Endothelial cell of umbilical vein (primary cell): ENCODE data around the gene NTSR1. TPM values are rescaled to one million over a fixed set of nuclear protein-coding genes. Genes with fewer than 3 reads are reported as not detected.

ENCODE experiments used
- BruUV-seq: library from RNA; stranded (reverse); fragments of 400-500 nt; replicated peaks from 2 replicates; lab custom pipeline; 2021; lab: Mats Ljungman, UMichigan
- CTCF ChIA-PET: fragments of 300-600, 350-600 bp; sonication (Branson Sonifier 250); formaldehyde crosslinking; loops from one replicate; lab custom pipeline; 2021; ENCODE audit warnings: antibody characterized with exemption, inconsistent platforms; lab: Charles Lee
- POLR2A ChIA-PET: fragments of 300-600, 350-600 bp; sonication (Branson Sonifier 250); formaldehyde crosslinking; loops from one replicate; lab custom pipeline; 2021; ENCODE audit warnings: antibody characterized with exemption, inconsistent platforms; lab: Charles Lee
- DNase-seq: peaks from one replicate; pipeline ENCODE4 v3.0.0-alpha.2; 2011; ENCODE audit warnings: low read depth, low spot score
- FAIRE-seq: peaks from 2 replicates; lab custom pipeline; 2011; peaks lifted over from hg19 to GRCh38; lab: Jason Lieb, UNC
- H2AFZ ChIP-seq: 2 replicates; pipeline ENCODE4 v1.6.0; 2012; ENCODE audit warnings: low read depth, low read length, control low read depth, inconsistent platforms
- H3K27ac ChIP-seq: 2 replicates; pipeline ENCODE4 v1.5.1; 2011; ENCODE audit warnings: low read depth, mild to moderate bottlenecking, control low read depth, low read length, moderate library complexity; ENCODE audit not compliant: insufficient read depth
- H3K27me3 ChIP-seq, 2 experiments: 2 replicates each; pipeline versions ENCODE4 v1.6.0 to v1.6.1; 2011; ENCODE audit warnings: low read length in 2 of 2, mixed read lengths in 1 of 2; ENCODE audit not compliant: control insufficient read depth in 2 of 2, insufficient read depth in 2 of 2
- H3K36me3 ChIP-seq, 2 experiments: 2 replicates in 1 of 2; 3 replicates in 1 of 2; pipeline ENCODE4 v1.5.1; 2011; ENCODE audit warnings: low read length in 2 of 2, mild to moderate bottlenecking in 1 of 2, moderate library complexity in 1 of 2; ENCODE audit not compliant: control insufficient read depth in 2 of 2, insufficient read depth in 2 of 2; ENCODE audit errors: extremely low read depth in 1 of 2
- H3K4me1 ChIP-seq: 3 replicates; pipeline ENCODE4 v1.5.1; 2011; ENCODE audit warnings: mild to moderate bottlenecking, low read length; ENCODE audit not compliant: control insufficient read depth, insufficient read depth; ENCODE audit errors: extremely low read depth
- H3K4me2 ChIP-seq: 2 replicates; pipeline ENCODE4 v1.6.1; 2011; ENCODE audit warnings: low read length, control low read depth, mixed read lengths; ENCODE audit not compliant: insufficient read depth
- H3K4me3 ChIP-seq, 3 experiments: fragments of 200-600 bp in 1 of 3; sonication (generic), shearing (Covaris generic) in 1 of 3; replicated peaks in 1 of 3; 2 replicates each; pipeline ENCODE4 v1.5.1; 2011 to 2016; ENCODE audit warnings: control low read depth in 3 of 3, low read length in 3 of 3, mild to moderate bottlenecking in 2 of 3, inconsistent platforms in 1 of 3, low read depth in 1 of 3, moderate library complexity in 1 of 3; ENCODE audit not compliant: insufficient read depth in 1 of 3
- H3K79me2 ChIP-seq: 2 replicates; pipeline ENCODE4 v1.6.0; 2012; ENCODE audit warnings: low read length, inconsistent platforms; ENCODE audit not compliant: control insufficient read depth, insufficient read depth
- H3K9ac ChIP-seq: replicated peaks from 2 replicates; pipeline ENCODE3; 2011; ENCODE audit warnings: low read length, control low read depth; ENCODE audit not compliant: insufficient read depth; ENCODE audit errors: extremely low read depth
- H3K9me1 ChIP-seq: replicated peaks from 3 replicates; pipeline ENCODE4 v1.6.0; 2011; ENCODE audit warnings: mild to moderate bottlenecking, low read length; ENCODE audit not compliant: control insufficient read depth, insufficient read depth; ENCODE audit errors: extremely low read depth
- H3K9me3 ChIP-seq: replicated peaks from 2 replicates; pipeline ENCODE4 v1.5.1; 2012; ENCODE audit warnings: low read length, inconsistent platforms; ENCODE audit not compliant: control insufficient read depth, insufficient read depth
- H4K20me1 ChIP-seq: replicated peaks from 2 replicates; pipeline ENCODE3; 2011; ENCODE audit warnings: mild to moderate bottlenecking, low read length; ENCODE audit not compliant: control insufficient read depth, insufficient read depth; ENCODE audit errors: extremely low read depth
- EZH2 ChIP-seq: IDR thresholded peaks from 2 replicates; pipeline ENCODE4 v1.6.1; 2012; ENCODE audit warnings: borderline replicate concordance, low read depth, mild to moderate bottlenecking, moderate library complexity, low read length, inconsistent platforms; ENCODE audit not compliant: severe bottlenecking
- FOS ChIP-seq: IDR thresholded peaks from 2 replicates; pipeline ENCODE4 v1.6.1; 2011; ENCODE audit warnings: mild to moderate bottlenecking, low read length, moderate library complexity, borderline replicate concordance; ENCODE audit not compliant: insufficient read depth
- GATA2 ChIP-seq: IDR thresholded peaks from 2 replicates; pipeline ENCODE4 v1.7.0; 2011; ENCODE audit warnings: low read depth, mild to moderate bottlenecking, moderate library complexity, mixed read lengths, low read length; ENCODE audit not compliant: insufficient read length, insufficient read depth
- MYC ChIP-seq: IDR thresholded peaks from one replicate; pipeline ENCODE4 v1.6.1; 2011; ENCODE audit warnings: mild to moderate bottlenecking, low read depth, low read length
- POLR2A ChIP-seq: IDR thresholded peaks from 2 replicates; pipeline ENCODE4 v1.6.1; 2012; ENCODE audit warnings: low read depth, mild to moderate bottlenecking, control low read depth, low read length
- POLR2AphosphoS5 ChIP-seq: IDR thresholded peaks from 2 replicates; pipeline ENCODE4 v1.6.1; 2012; ENCODE audit warnings: low read depth, mild to moderate bottlenecking, control low read depth, low read length, moderate library complexity; ENCODE audit not compliant: insufficient read depth
- dilution Hi-C: fragments of 300-500 bp; cut with MboI; formaldehyde crosslinking; loops from one replicate; pipeline ENCODE4 v1.15.0; 2019; ENCODE audit warnings: low sequenced_read_pairs; ENCODE audit not compliant: extremely low pct_ligation_motif_present
- intact Hi-C: fragments of 100-400 bp; cut with micrococcal nuclease; formaldehyde crosslinking; loops from one replicate; pipeline ENCODE4 v1.10.0; 2022
- polyA plus RNA-seq, 4 experiments: library from polyadenylated mRNA; depleted of rRNA in 3 of 4; stranded (reverse) in 3 of 4; unstranded in 1 of 4; fragments of >200 nt; gene quantifications; 2 replicates each; pipeline versions ENCODE4 v1.2.1 to v1.2.3, GENCODE V29; 2011 to 2012; ENCODE audit warnings: missing spikeins in 1 of 4
- total RNA-seq: library from RNA; stranded (reverse); gene quantifications from 2 replicates; pipeline ENCODE4 v1.2.3, GENCODE V29; 2021
- TF ChIP-seq, protein P1 (sequence below), 2 donors: IDR thresholded peaks; 1 replicate in 1 of 2; 2 replicates in 1 of 2; pipeline ENCODE4 v1.5.1; 2011; ENCODE audit warnings: low read length in 2 of 2, mild to moderate bottlenecking in 2 of 2, moderate library complexity in 2 of 2, control low read depth in 1 of 2, inconsistent platforms in 1 of 2, low read depth in 1 of 2; ENCODE audit not compliant: insufficient read depth in 1 of 2; ENCODE audit errors: extremely low read depth in 1 of 2
- TF ChIP-seq, protein P2 (sequence below): IDR thresholded peaks from 2 replicates; pipeline ENCODE4 v1.6.1; 2011; ENCODE audit not compliant: insufficient read depth, insufficient read length

NTSR1 gene
- total and polyA plus RNA-seq, 2 donors (not counting 3 experiments of a cell fraction or from before 2014, with no cell fraction given) = 0.14 to 2.1 TPM

DNA sequence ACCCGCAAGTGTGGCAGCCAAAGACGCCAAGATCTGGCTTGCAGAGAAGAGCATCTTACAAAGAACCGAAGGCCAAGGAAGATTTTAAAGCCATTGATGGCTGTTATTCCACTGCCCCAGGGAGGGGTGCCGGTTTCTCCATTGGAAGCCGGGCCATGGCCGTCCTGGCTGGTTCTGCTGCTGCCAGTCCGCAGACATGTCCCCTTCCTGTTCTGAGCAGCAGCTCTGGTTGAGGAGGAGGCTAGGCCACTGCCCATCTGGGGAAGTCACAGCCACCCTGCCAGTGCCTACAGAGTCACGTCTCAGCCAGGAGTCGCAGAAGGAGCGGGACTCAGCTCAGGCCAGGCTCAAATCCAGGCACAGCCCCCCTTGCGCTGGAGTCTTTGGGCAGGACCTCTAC is 45.0 kb downstream of the NTSR1 start:
- Histone ChIP-seq H3K9me1 (no peaks in the 10 kb centered on the region), H4K20me1 (no peaks in the 10 kb centered on the region), H3K27me3 (peaks cover 2 to 3% of the 10 kb centered on the region in 2 experiments), H3K9me3 (no peaks in the 10 kb centered on the region), H3K79me2 (no peaks in the 10 kb centered on the region), H3K4me3 (no peak overlapping the region), H3K9ac (no peak overlapping the region), H3K27ac (no peak overlapping the region), H2AFZ (no peak overlapping the region), H3K4me1 (no peaks in the 10 kb centered on the region), H3K4me2 (no peak overlapping the region), H3K36me3 (no peaks in the 10 kb centered on the region)
- no peak for FAIRE-seq
- dilution Hi-C loops = no loop called here
- intact Hi-C loops = no loop called here
- TF ChIP-seq POLR2AphosphoS5 (no peak), MYC (no peak), FOS (no peak), EZH2 (no peak), GATA2 (no peak), POLR2A (no peak)
- TF ChIP-seq, protein P1, sequence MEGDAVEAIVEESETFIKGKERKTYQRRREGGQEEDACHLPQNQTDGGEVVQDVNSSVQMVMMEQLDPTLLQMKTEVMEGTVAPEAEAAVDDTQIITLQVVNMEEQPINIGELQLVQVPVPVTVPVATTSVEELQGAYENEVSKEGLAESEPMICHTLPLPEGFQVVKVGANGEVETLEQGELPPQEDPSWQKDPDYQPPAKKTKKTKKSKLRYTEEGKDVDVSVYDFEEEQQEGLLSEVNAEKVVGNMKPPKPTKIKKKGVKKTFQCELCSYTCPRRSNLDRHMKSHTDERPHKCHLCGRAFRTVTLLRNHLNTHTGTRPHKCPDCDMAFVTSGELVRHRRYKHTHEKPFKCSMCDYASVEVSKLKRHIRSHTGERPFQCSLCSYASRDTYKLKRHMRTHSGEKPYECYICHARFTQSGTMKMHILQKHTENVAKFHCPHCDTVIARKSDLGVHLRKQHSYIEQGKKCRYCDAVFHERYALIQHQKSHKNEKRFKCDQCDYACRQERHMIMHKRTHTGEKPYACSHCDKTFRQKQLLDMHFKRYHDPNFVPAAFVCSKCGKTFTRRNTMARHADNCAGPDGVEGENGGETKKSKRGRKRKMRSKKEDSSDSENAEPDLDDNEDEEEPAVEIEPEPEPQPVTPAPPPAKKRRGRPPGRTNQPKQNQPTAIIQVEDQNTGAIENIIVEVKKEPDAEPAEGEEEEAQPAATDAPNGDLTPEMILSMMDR (IDR thresholded peaks at IDR 0.05; ENCODE audit: extremely low read depth in 1 of 2, insufficient read depth in 1 of 2, low read depth in 1 of 2, low read length in 2 of 2) = no peak
- TF ChIP-seq, protein P2, sequence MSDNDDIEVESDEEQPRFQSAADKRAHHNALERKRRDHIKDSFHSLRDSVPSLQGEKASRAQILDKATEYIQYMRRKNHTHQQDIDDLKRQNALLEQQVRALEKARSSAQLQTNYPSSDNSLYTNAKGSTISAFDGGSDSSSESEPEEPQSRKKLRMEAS = no peak
- BruUV-seq = no TSS peak
- CTCF ChIA-PET = interaction anchor here (0.8 to 1.4 kb wide), 5 partner anchors 10 to 66 kb away, joined by 3 to 4 read pairs (median 3); no protein-coding TSS in a partner anchor
- no peak for DNase-seq
- POLR2A ChIA-PET = no interaction called here
